GM12873 (cell line): Measurements from ENCODE around the gene EXD3.

ENCODE experiments used
- CTCF ChIP-seq: IDR thresholded peaks from 2 replicates; pipeline ENCODE4 v1.5.1; 2012; ENCODE audit warnings: low read depth, mild to moderate bottlenecking, moderate library complexity, low read length, control low read depth; ENCODE audit not compliant: insufficient read depth; ENCODE audit errors: missing control alignments

The EXD3 gene

GRCh38 chr9:137304383-137305059 lies 118.4 kb downstream of the EXD3 start:
- TF ChIP-seq CTCF, result peak; percentile 33

GRCh38 chr9:137303893-137304382 lies 119.0 kb downstream of the EXD3 start:
- TF ChIP-seq CTCF, result no peak

- TF ChIP-seq CTCF, result no peak
Measured at GRCh38 chr9:137303151-137303892, 119.6 kb downstream of the EXD3 start.

GRCh38 chr9:137302449-137303150 lies 120.4 kb downstream of the EXD3 start:
- TF ChIP-seq CTCF, result peak; percentile 57

- no peak for TF ChIP-seq CTCF
Measured at GRCh38 chr9:137302118-137302448, 120.9 kb downstream of the EXD3 start, which contains the start of gene NRARP. TSS of gene NRARP (minus strand) at chr9:137302271. CDS start at chr9:137301928, 343 bp downstream.

GRCh38 chr9:137301081-137301947 lies 121.6 kb downstream of the EXD3 start:
- peak; percentile 8 for TF ChIP-seq CTCF
